Measurements from ENCODE around the gene MIF4GD.

GRCh38 chr17:75271233-75271954, 363 bp upstream of the MIF4GD start:
- no peak for TF ChIP-seq GLIS3 (CRISPR knock-in tag; IDR thresholded peaks at IDR 0.05)
- no peak for TF ChIP-seq ISL1 (CRISPR knock-in tag; IDR thresholded peaks at IDR 0.05)
- TF ChIP-seq, protein P1, sequence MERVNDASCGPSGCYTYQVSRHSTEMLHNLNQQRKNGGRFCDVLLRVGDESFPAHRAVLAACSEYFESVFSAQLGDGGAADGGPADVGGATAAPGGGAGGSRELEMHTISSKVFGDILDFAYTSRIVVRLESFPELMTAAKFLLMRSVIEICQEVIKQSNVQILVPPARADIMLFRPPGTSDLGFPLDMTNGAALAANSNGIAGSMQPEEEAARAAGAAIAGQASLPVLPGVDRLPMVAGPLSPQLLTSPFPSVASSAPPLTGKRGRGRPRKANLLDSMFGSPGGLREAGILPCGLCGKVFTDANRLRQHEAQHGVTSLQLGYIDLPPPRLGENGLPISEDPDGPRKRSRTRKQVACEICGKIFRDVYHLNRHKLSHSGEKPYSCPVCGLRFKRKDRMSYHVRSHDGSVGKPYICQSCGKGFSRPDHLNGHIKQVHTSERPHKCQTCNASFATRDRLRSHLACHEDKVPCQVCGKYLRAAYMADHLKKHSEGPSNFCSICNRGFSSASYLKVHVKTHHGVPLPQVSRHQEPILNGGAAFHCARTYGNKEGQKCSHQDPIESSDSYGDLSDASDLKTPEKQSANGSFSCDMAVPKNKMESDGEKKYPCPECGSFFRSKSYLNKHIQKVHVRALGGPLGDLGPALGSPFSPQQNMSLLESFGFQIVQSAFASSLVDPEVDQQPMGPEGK (CRISPR knock-in tag; IDR thresholded peaks at IDR 0.05; ENCODE audit: borderline replicate concordance), result no peak
- TF ChIP-seq, protein P2, sequence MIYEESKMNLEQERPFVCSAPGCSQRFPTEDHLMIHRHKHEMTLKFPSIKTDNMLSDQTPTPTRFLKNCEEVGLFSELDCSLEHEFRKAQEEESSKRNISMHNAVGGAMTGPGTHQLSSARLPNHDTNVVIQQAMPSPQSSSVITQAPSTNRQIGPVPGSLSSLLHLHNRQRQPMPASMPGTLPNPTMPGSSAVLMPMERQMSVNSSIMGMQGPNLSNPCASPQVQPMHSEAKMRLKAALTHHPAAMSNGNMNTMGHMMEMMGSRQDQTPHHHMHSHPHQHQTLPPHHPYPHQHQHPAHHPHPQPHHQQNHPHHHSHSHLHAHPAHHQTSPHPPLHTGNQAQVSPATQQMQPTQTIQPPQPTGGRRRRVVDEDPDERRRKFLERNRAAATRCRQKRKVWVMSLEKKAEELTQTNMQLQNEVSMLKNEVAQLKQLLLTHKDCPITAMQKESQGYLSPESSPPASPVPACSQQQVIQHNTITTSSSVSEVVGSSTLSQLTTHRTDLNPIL (CRISPR knock-in tag; IDR thresholded peaks at IDR 0.05; ENCODE audit: low read depth), result no peak
- no peak for TF ChIP-seq RARB (CRISPR knock-in tag; IDR thresholded peaks at IDR 0.05)
- no peak for TF ChIP-seq ARNTL (CRISPR knock-in tag; IDR thresholded peaks at IDR 0.05; ENCODE audit: borderline replicate concordance, low read depth)

All from SK-N-SH treated with all-trans-retinoic acid at 6 μM for 48 hours (cell line).